WTC11 (cell line): ENCODE results near the gene P3H4. TPM values are rescaled to one million over a fixed set of nuclear protein-coding genes. Genes with fewer than 3 reads are reported as not detected.
A peak's percentile ranks its signal among the peaks of the same experiment; 100 is the strongest.

Experiments used
- CBFB ChIP-seq: sonication (generic); formaldehyde crosslinking; IDR thresholded peaks from 2 replicates; pipeline ENCODE4 v1.8.1; 2022; ENCODE audit warnings: mild to moderate bottlenecking, low read depth, missing genetic modification reagents
- ELF4 ChIP-seq: sonication (generic); formaldehyde crosslinking; IDR thresholded peaks from 2 replicates; pipeline ENCODE4 v1.8.1; 2022; ENCODE audit warnings: low read depth, mild to moderate bottlenecking, moderate library complexity, missing genetic modification reagents
- ESRRA ChIP-seq: sonication (generic); formaldehyde crosslinking; IDR thresholded peaks from 2 replicates; pipeline ENCODE4 v1.8.1; 2022; ENCODE audit warnings: mild to moderate bottlenecking, missing genetic modification reagents, borderline replicate concordance
- FOXK1 ChIP-seq: sonication (generic); formaldehyde crosslinking; IDR thresholded peaks from 2 replicates; pipeline ENCODE4 v1.8.0; 2022; ENCODE audit warnings: mild to moderate bottlenecking, moderate library complexity, missing genetic modification reagents
- FOXP1 ChIP-seq: sonication (generic); formaldehyde crosslinking; IDR thresholded peaks from 2 replicates; pipeline ENCODE4 v1.8.0; 2022; ENCODE audit warnings: missing genetic modification reagents, mild to moderate bottlenecking, moderate library complexity, borderline replicate concordance
- GABPB1 ChIP-seq: sonication (generic); formaldehyde crosslinking; IDR thresholded peaks from 2 replicates; pipeline ENCODE4 v1.8.1; 2023; ENCODE audit warnings: mild to moderate bottlenecking, missing genetic modification reagents
- JUN ChIP-seq: sonication (generic); formaldehyde crosslinking; IDR thresholded peaks from 2 replicates; pipeline ENCODE4 v1.8.0; 2023; ENCODE audit warnings: mild to moderate bottlenecking, missing genetic modification reagents
- MXD4 ChIP-seq: fragments of 250-450 bp; sonication (Bioruptor Pico); IDR thresholded peaks from 2 replicates; pipeline ENCODE4 v1.8.0; 2021; ENCODE audit warnings: mild to moderate bottlenecking, moderate library complexity, borderline replicate concordance
- NFE2L1 ChIP-seq: sonication (generic); formaldehyde crosslinking; IDR thresholded peaks from 2 replicates; pipeline ENCODE4 v1.8.1; 2023; ENCODE audit warnings: missing genetic modification reagents
- NFYB ChIP-seq: sonication (generic); formaldehyde crosslinking; conservative IDR thresholded peaks from 2 replicates; pipeline ENCODE4 v1.8.0; 2022; ENCODE audit warnings: low read depth, missing genetic modification reagents
- PRRX2 ChIP-seq: fragments of 250-450 bp; sonication (Bioruptor Pico); IDR thresholded peaks from 2 replicates; pipeline ENCODE4 v1.8.0; 2021; ENCODE audit warnings: mild to moderate bottlenecking
- RELA ChIP-seq: sonication (generic); formaldehyde crosslinking; IDR thresholded peaks from 2 replicates; pipeline ENCODE4 v1.8.1; 2022; ENCODE audit warnings: missing genetic modification reagents, mild to moderate bottlenecking, borderline replicate concordance
- SMAD3 ChIP-seq: sonication (generic); formaldehyde crosslinking; IDR thresholded peaks from 2 replicates; pipeline ENCODE4 v1.8.0; 2022; ENCODE audit warnings: missing genetic modification reagents, mild to moderate bottlenecking, borderline replicate concordance
- SMAD4 ChIP-seq: sonication (generic); formaldehyde crosslinking; IDR thresholded peaks from 2 replicates; pipeline ENCODE4 v1.8.0; 2022; ENCODE audit warnings: mild to moderate bottlenecking, missing genetic modification reagents
- SP1 ChIP-seq: sonication (generic); formaldehyde crosslinking; conservative IDR thresholded peaks from 2 replicates; pipeline ENCODE4 v1.8.1; 2022; ENCODE audit warnings: missing genetic modification reagents
- TP53 ChIP-seq: sonication (generic); formaldehyde crosslinking; IDR thresholded peaks from 2 replicates; pipeline ENCODE4 v1.8.1; 2023; ENCODE audit warnings: mild to moderate bottlenecking, missing genetic modification reagents
- ZNF121 ChIP-seq: sonication (generic); formaldehyde crosslinking; IDR thresholded peaks from 2 replicates; pipeline ENCODE4 v1.8.0; 2023; ENCODE audit warnings: missing genetic modification reagents
- ZNF416 ChIP-seq: fragments of 250-450 bp; sonication (Bioruptor Pico); IDR thresholded peaks from 2 replicates; pipeline ENCODE4 v1.9.0; 2021; ENCODE audit warnings: mild to moderate bottlenecking, inconsistent platforms
- total RNA-seq: library from RNA; stranded (reverse); gene quantifications from 3 replicates; pipeline ENCODE4 v1.2.3, GENCODE V29; 2021
- TF ChIP-seq, protein P1 (sequence below): sonication (generic); formaldehyde crosslinking; IDR thresholded peaks from 2 replicates; pipeline ENCODE4 v1.8.1; 2023; ENCODE audit warnings: mild to moderate bottlenecking, moderate library complexity, missing genetic modification reagents
- TF ChIP-seq, protein P2 (sequence below): sonication (generic); formaldehyde crosslinking; IDR thresholded peaks from 2 replicates; pipeline ENCODE4 v1.8.1; 2022; ENCODE audit warnings: mild to moderate bottlenecking, missing genetic modification reagents, moderate library complexity, borderline replicate concordance
- TF ChIP-seq, protein P3 (sequence below): sonication (generic); formaldehyde crosslinking; IDR thresholded peaks from 2 replicates; pipeline ENCODE4 v1.8.0; 2022; ENCODE audit warnings: mild to moderate bottlenecking, missing genetic modification reagents
- TF ChIP-seq, protein P4 (sequence below): sonication (generic); formaldehyde crosslinking; IDR thresholded peaks from 2 replicates; pipeline ENCODE4 v1.8.1; 2023; ENCODE audit warnings: mild to moderate bottlenecking, missing genetic modification reagents, borderline replicate concordance
- TF ChIP-seq, protein P5 (sequence below): sonication (generic); formaldehyde crosslinking; IDR thresholded peaks from 2 replicates; pipeline ENCODE4 v1.8.0; 2022; ENCODE audit warnings: missing genetic modification reagents
- TF ChIP-seq, protein P6 (sequence below): sonication (generic); formaldehyde crosslinking; IDR thresholded peaks from 2 replicates; pipeline ENCODE4 v1.8.0; 2022; ENCODE audit warnings: mild to moderate bottlenecking, missing genetic modification reagents

P3H4 gene
- total RNA-seq, 1 experiment from 2014 or later, result 32.1 TPM

DNA sequence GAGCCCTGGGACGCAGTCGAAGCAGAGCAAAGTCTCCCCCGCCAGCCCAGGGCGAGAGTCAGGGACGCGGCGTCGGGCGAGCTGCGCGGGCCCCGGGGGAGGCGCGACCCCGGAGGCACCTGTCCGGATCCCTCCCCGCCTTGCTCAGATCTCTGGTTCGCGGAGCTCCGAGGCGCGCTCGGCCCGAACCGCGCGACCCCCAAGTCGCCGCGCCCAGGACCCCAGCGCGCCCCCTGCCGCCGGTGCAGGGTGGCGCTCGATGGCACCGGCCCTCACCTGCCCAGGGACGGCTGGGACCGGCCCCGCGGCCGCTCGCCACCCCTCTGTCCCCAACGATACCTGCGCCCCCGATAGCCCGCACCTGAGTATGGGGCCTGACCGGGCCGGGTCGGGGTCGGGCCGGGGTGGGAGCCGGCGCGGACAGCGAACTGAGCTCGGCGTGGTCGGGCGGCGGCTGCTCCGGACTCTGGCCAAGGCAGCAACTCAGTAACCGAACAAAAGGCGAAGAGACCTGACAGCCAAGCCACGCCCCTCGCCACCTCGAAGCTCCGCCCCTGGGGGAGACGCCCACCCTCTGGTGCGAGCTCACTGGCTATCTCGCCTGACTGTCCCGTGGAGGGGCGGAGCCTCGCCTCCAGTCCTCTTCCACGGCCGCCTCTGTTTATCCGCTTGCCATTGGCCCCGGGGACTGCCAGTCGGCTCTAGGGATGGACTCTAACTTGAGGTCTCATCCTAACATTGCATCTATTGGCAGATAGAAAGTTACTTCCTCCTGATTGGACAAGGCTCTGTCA, 25.3 kb downstream of the P3H4 start, which contains the start of gene JUP (continued):
- no peak for TF ChIP-seq SMAD3 (CRISPR knock-in tag)
- TF ChIP-seq RELA (CRISPR knock-in tag), result peak; percentile 88; the same call in 1 of the 2 replicates
- TF ChIP-seq FOXP1 (CRISPR knock-in tag), result no peak
- TF ChIP-seq, protein P1, sequence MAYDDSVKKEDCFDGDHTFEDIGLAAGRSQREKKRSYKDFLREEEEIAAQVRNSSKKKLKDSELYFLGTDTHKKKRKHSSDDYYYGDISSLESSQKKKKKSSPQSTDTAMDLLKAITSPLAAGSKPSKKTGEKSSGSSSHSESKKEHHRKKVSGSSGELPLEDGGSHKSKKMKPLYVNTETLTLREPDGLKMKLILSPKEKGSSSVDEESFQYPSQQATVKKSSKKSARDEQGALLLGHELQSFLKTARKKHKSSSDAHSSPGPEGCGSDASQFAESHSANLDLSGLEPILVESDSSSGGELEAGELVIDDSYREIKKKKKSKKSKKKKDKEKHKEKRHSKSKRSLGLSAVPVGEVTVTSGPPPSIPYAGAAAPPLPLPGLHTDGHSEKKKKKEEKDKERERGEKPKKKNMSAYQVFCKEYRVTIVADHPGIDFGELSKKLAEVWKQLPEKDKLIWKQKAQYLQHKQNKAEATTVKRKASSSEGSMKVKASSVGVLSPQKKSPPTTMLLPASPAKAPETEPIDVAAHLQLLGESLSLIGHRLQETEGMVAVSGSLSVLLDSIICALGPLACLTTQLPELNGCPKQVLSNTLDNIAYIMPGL (CRISPR knock-in tag), result peak; percentile 94
- TF ChIP-seq, protein P2, sequence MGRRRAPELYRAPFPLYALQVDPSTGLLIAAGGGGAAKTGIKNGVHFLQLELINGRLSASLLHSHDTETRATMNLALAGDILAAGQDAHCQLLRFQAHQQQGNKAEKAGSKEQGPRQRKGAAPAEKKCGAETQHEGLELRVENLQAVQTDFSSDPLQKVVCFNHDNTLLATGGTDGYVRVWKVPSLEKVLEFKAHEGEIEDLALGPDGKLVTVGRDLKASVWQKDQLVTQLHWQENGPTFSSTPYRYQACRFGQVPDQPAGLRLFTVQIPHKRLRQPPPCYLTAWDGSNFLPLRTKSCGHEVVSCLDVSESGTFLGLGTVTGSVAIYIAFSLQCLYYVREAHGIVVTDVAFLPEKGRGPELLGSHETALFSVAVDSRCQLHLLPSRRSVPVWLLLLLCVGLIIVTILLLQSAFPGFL (CRISPR knock-in tag), result no peak; the same call in 1 of the 2 replicates
- peak; percentile 28; the same call in 1 of the 2 replicates for TF ChIP-seq ESRRA (CRISPR knock-in tag)
- peak; percentile 46; the same call in 1 of the 2 replicates for TF ChIP-seq CBFB (CRISPR knock-in tag)
- TF ChIP-seq SMAD4, result no peak
- TF ChIP-seq, protein P3, sequence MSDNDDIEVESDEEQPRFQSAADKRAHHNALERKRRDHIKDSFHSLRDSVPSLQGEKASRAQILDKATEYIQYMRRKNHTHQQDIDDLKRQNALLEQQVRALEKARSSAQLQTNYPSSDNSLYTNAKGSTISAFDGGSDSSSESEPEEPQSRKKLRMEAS (CRISPR knock-in tag), result peak; percentile 40; the same call in 1 of the 2 replicates
- TF ChIP-seq ELF4 (CRISPR knock-in tag), result 0 out of 2 replicates have a peak, but pooled peaks have one; percentile 30
- TF ChIP-seq SP1 (CRISPR knock-in tag), result peak; percentile 97
- peak; percentile 82; the same call in 1 of the 2 replicates for TF ChIP-seq PRRX2 (CRISPR knock-in tag)
- peak; percentile 98 for TF ChIP-seq ZNF121
- TF ChIP-seq JUN (CRISPR knock-in tag), result no peak
- peak; percentile 92 for TF ChIP-seq NFYB
- peak; percentile 94; the same call in 1 of the 2 replicates for TF ChIP-seq MXD4
- TF ChIP-seq GABPB1 (CRISPR knock-in tag), result peak; percentile 69; the same call in 1 of the 2 replicates
- TF ChIP-seq, protein P4, sequence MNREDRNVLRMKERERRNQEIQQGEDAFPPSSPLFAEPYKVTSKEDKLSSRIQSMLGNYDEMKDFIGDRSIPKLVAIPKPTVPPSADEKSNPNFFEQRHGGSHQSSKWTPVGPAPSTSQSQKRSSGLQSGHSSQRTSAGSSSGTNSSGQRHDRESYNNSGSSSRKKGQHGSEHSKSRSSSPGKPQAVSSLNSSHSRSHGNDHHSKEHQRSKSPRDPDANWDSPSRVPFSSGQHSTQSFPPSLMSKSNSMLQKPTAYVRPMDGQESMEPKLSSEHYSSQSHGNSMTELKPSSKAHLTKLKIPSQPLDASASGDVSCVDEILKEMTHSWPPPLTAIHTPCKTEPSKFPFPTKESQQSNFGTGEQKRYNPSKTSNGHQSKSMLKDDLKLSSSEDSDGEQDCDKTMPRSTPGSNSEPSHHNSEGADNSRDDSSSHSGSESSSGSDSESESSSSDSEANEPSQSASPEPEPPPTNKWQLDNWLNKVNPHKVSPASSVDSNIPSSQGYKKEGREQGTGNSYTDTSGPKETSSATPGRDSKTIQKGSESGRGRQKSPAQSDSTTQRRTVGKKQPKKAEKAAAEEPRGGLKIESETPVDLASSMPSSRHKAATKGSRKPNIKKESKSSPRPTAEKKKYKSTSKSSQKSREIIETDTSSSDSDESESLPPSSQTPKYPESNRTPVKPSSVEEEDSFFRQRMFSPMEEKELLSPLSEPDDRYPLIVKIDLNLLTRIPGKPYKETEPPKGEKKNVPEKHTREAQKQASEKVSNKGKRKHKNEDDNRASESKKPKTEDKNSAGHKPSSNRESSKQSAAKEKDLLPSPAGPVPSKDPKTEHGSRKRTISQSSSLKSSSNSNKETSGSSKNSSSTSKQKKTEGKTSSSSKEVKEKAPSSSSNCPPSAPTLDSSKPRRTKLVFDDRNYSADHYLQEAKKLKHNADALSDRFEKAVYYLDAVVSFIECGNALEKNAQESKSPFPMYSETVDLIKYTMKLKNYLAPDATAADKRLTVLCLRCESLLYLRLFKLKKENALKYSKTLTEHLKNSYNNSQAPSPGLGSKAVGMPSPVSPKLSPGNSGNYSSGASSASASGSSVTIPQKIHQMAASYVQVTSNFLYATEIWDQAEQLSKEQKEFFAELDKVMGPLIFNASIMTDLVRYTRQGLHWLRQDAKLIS (CRISPR knock-in tag), result no peak
- TF ChIP-seq, protein P5, sequence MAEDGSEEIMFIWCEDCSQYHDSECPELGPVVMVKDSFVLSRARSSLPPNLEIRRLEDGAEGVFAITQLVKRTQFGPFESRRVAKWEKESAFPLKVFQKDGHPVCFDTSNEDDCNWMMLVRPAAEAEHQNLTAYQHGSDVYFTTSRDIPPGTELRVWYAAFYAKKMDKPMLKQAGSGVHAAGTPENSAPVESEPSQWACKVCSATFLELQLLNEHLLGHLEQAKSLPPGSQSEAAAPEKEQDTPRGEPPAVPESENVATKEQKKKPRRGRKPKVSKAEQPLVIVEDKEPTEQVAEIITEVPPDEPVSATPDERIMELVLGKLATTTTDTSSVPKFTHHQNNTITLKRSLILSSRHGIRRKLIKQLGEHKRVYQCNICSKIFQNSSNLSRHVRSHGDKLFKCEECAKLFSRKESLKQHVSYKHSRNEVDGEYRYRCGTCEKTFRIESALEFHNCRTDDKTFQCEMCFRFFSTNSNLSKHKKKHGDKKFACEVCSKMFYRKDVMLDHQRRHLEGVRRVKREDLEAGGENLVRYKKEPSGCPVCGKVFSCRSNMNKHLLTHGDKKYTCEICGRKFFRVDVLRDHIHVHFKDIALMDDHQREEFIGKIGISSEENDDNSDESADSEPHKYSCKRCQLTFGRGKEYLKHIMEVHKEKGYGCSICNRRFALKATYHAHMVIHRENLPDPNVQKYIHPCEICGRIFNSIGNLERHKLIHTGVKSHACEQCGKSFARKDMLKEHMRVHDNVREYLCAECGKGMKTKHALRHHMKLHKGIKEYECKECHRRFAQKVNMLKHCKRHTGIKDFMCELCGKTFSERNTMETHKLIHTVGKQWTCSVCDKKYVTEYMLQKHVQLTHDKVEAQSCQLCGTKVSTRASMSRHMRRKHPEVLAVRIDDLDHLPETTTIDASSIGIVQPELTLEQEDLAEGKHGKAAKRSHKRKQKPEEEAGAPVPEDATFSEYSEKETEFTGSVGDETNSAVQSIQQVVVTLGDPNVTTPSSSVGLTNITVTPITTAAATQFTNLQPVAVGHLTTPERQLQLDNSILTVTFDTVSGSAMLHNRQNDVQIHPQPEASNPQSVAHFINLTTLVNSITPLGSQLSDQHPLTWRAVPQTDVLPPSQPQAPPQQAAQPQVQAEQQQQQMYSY (CRISPR knock-in tag), result no peak
- TF ChIP-seq, protein P6, sequence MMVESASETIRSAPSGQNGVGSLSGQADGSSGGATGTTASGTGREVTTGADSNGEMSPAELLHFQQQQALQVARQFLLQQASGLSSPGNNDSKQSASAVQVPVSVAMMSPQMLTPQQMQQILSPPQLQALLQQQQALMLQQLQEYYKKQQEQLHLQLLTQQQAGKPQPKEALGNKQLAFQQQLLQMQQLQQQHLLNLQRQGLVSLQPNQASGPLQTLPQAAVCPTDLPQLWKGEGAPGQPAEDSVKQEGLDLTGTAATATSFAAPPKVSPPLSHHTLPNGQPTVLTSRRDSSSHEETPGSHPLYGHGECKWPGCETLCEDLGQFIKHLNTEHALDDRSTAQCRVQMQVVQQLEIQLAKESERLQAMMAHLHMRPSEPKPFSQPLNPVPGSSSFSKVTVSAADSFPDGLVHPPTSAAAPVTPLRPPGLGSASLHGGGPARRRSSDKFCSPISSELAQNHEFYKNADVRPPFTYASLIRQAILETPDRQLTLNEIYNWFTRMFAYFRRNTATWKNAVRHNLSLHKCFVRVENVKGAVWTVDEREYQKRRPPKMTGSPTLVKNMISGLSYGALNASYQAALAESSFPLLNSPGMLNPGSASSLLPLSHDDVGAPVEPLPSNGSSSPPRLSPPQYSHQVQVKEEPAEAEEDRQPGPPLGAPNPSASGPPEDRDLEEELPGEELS (CRISPR knock-in tag), result peak; percentile 68; the same call in 1 of the 2 replicates
- TF ChIP-seq ZNF416, result peak; percentile 92
- TF ChIP-seq TP53 (CRISPR knock-in tag), result peak; percentile 73; the same call in 1 of the 2 replicates
- no peak; the same call in 1 of the 2 replicates for TF ChIP-seq FOXK1 (CRISPR knock-in tag)
- no peak for TF ChIP-seq NFE2L1
